HG03066 (cell line): ENCODE results near the gene SP4.

ENCODE experiments used
- ATAC-seq: cut with Tn5 transposase; IDR thresholded peaks from one replicate; pipeline ENCODE4 v1.9.1; 2021; ENCODE audit warnings: low read depth; ENCODE audit not compliant: unreplicated experiment

SP4 gene

GRCh38 chr7:21443149-21443841, 15.4 kb downstream of the SP4 start:
- ATAC-seq = no peak

- no peak for ATAC-seq
Measured at GRCh38 chr7:21448974-21449373, 21.1 kb downstream of the SP4 start.

GRCh38 chr7:21450076-21450475, 22.2 kb downstream of the SP4 start:
- no peak for ATAC-seq

GRCh38 chr7:21450941-21451340, 23.1 kb downstream of the SP4 start:
- ATAC-seq = no peak

GRCh38 chr7:21454182-21454581, 26.3 kb downstream of the SP4 start:
- ATAC-seq = no peak

- no peak for ATAC-seq
Measured at GRCh38 chr7:21454906-21455305, 27.0 kb downstream of the SP4 start.

- ATAC-seq = no peak
Measured at GRCh38 chr7:21461282-21461681, 33.4 kb downstream of the SP4 start.

- ATAC-seq = no peak
Measured at GRCh38 chr7:21462081-21462480, 34.2 kb downstream of the SP4 start.

GRCh38 chr7:21463524-21463923, 35.6 kb downstream of the SP4 start:
- no peak for ATAC-seq

GRCh38 chr7:21468969-21469368, 41.1 kb downstream of the SP4 start:
- no peak for ATAC-seq

GRCh38 chr7:21469894-21470293, 42.0 kb downstream of the SP4 start:
- no peak for ATAC-seq

- no peak for ATAC-seq
Measured at GRCh38 chr7:21472029-21472428, 44.1 kb downstream of the SP4 start.

GRCh38 chr7:21476429-21476828, 48.5 kb downstream of the SP4 start:
- ATAC-seq = no peak

GRCh38 chr7:21480693-21481403, 53.0 kb downstream of the SP4 start:
- ATAC-seq = no peak

- ATAC-seq = no peak
Measured at GRCh38 chr7:21486511-21486910, 58.6 kb downstream of the SP4 start.

GRCh38 chr7:21495731-21496130, 67.8 kb downstream of the SP4 start:
- no peak for ATAC-seq

GRCh38 chr7:21497072-21497471, 69.2 kb downstream of the SP4 start:
- ATAC-seq = no peak

- ATAC-seq = no peak
Measured at GRCh38 chr7:21500117-21500832, 72.4 kb downstream of the SP4 start.

- ATAC-seq = no peak
Measured at GRCh38 chr7:21504021-21504420, 76.1 kb downstream of the SP4 start.

GRCh38 chr7:21507627-21508343, 79.9 kb downstream of the SP4 start:
- no peak for ATAC-seq

GRCh38 chr7:21508538-21508937, 80.7 kb downstream of the SP4 start:
- ATAC-seq = no peak
